Smooth muscle cell (in vitro differentiated cells): ENCODE results near the gene IFNG-AS1. TPM values are rescaled to one million over a fixed set of nuclear protein-coding genes. Genes with fewer than 3 reads are reported as not detected.

Experiments used
- DNase-seq: peaks from one replicate; lab custom pipeline; 2025; ENCODE audit not compliant: unreplicated experiment; lab: John Stamatoyannopoulos, UW
- H2AFZ ChIP-seq: fragments of 200-600 bp; sonication (generic); 2 replicates; pipeline ENCODE4 v1.6.0; 2016; ENCODE audit warnings: antibody characterized with exemption, low read depth, mild to moderate bottlenecking
- H3F3A ChIP-seq: fragments of 200-600 bp; sonication (generic); 2 replicates; pipeline ENCODE4 v1.6.0; 2017; ENCODE audit warnings: antibody characterized with exemption, low read depth
- H3K27ac ChIP-seq: fragments of 200-600 bp; sonication (generic); 2 replicates; pipeline ENCODE4 v1.5.1; 2016; ENCODE audit warnings: low read depth, mild to moderate bottlenecking
- H3K27me3 ChIP-seq: fragments of 200-600 bp; sonication (generic); 2 replicates; pipeline ENCODE4 v1.6.1; 2016; ENCODE audit warnings: low read depth, mild to moderate bottlenecking
- H3K36me3 ChIP-seq: fragments of 200-600 bp; sonication (generic); 2 replicates; pipeline ENCODE4 v1.5.1; 2016; ENCODE audit warnings: low read depth
- H3K4me1 ChIP-seq: fragments of 200-600 bp; sonication (generic); 2 replicates; pipeline ENCODE4 v1.5.1; 2016; ENCODE audit warnings: low read depth
- H3K4me2 ChIP-seq: fragments of 200-600 bp; sonication (generic); 2 replicates; pipeline ENCODE4 v1.6.0; 2016; ENCODE audit warnings: mild to moderate bottlenecking
- H3K4me3 ChIP-seq: fragments of 200-600 bp; sonication (generic); 2 replicates; pipeline ENCODE4 v1.5.1; 2016; ENCODE audit warnings: mild to moderate bottlenecking
- H3K79me2 ChIP-seq: fragments of 200-600 bp; sonication (generic); 2 replicates; pipeline ENCODE4 v1.6.0; 2016; ENCODE audit warnings: low read depth, mild to moderate bottlenecking
- H3K9ac ChIP-seq: fragments of 200-600 bp; sonication (generic); 2 replicates; pipeline ENCODE4 v1.6.0; 2016; ENCODE audit warnings: low read depth
- H3K9me3 ChIP-seq: fragments of 200-600 bp; sonication (generic); replicated peaks from 2 replicates; pipeline ENCODE4 v1.5.1; 2016; ENCODE audit warnings: low read depth
- H4K20me1 ChIP-seq: fragments of 200-600 bp; sonication (generic); 2 replicates; pipeline ENCODE4 v1.6.0; 2016; ENCODE audit warnings: low read depth
- CTCF ChIP-seq: fragments of 200-600 bp; sonication (generic); IDR thresholded peaks from 2 replicates; pipeline ENCODE4 v1.5.1; 2017; ENCODE audit warnings: borderline replicate concordance, mild to moderate bottlenecking, antibody characterized with exemption; ENCODE audit not compliant: insufficient read depth, poor library complexity, severe bottlenecking
- WGBS: methylation state at CpG from one replicate; pipeline ENCODE4 v1.1.7; 2016; ENCODE audit warnings: low lambda C conversion rate; 5-methylcytosine and 5-hydroxymethylcytosine counted together
- polyA plus RNA-seq: library from polyadenylated mRNA; unstranded; fragments of >200 nt; fragmentation: Nextera tagmentation; extraction: Ambion mirVana; gene quantifications from 2 replicates; pipeline ENCODE4 v1.2.1, GENCODE V29; 2016
- total RNA-seq: library from RNA; depleted of rRNA; stranded (reverse); fragments of >200 nt; gene quantifications from 2 replicates; pipeline ENCODE4 v1.2.3, GENCODE V29; 2014

Gene IFNG-AS1
- total and polyA plus RNA-seq, 2 experiments from 2014 or later: 0.11 to 0.76 TPM

DNA sequence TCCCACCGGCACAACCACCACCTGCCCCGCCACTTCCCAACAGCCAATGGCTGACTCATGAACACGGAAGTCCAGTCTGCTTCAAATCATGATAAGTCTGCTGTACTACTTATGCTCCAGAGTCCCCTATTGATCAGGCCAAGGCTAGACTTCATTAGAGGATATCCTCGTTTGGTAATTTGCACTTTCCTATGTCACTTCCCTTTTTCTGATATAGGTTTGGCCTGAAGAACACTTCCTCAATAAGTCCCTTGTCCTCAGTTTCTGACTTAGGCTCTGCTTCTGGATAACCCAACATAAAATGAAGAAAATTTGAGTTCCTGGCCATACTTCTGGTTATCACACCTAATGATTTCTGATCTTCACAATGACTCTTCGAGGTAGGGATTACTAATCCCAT, 45.3 kb downstream of the IFNG-AS1 start:
- Histone ChIP-seq H2AFZ (no peak overlapping the region), H3K4me1 (no peaks in the 10 kb centered on the region), H3K9me3 (no peaks in the 10 kb centered on the region), H3K4me2 (no peak overlapping the region), H3K79me2 (no peaks in the 10 kb centered on the region), H3K27me3 (no peaks in the 10 kb centered on the region), H3F3A (no peaks in the 10 kb centered on the region), H3K27ac (no peak overlapping the region), H3K9ac (no peak overlapping the region), H3K4me3 (no peak overlapping the region), H4K20me1 (no peaks in the 10 kb centered on the region), H3K36me3 (no peaks in the 10 kb centered on the region)
- TF ChIP-seq CTCF: no peak
- WGBS: 96% methylated on average over 5 of the region's 5 CpGs
- no peak for DNase-seq

GRCh38 chr12:68036642-68037041, 47.4 kb downstream of the IFNG-AS1 start:
- Histone ChIP-seq H3K4me3 (no peak overlapping the region), H3K9me3 (no peaks in the 10 kb centered on the region), H4K20me1 (no peaks in the 10 kb centered on the region), H2AFZ (no peak overlapping the region), H3F3A (no peaks in the 10 kb centered on the region), H3K27ac (no peak overlapping the region), H3K4me2 (no peak overlapping the region), H3K36me3 (no peaks in the 10 kb centered on the region), H3K79me2 (no peaks in the 10 kb centered on the region), H3K9ac (no peak overlapping the region), H3K27me3 (no peaks in the 10 kb centered on the region), H3K4me1 (no peaks in the 10 kb centered on the region)
- no peak for TF ChIP-seq CTCF
- no peak for DNase-seq
- 96% methylated on average over 7 of the region's 7 CpGs for WGBS

DNA sequence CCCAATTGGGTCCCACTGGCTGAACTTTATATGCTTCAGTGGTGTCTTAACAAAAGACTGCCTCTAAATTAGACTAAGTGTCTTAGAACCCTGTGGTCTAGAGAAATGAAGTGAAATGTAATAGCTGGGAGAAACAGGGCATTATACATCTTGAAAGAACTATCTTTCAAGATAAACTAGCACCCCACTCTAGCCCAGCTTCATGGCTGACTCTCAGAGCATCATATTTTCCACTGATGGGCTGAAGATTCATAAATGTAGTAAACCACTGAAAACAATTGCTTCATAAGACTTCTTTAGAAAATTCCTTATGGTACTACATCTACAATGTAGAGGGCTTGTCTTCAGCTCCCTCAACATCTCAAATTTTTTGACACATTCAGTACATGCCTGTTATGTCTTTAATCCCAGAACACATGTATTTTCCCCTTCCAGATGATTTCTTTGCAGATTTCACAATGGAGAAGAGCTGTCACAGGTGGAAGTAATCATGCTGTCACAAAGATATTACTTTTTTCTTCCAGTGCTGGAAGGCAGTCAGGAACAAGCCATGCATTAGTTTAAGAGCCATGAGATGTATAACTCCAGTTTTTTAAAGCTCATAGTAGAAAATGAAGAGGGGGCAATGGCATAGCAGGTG, 48.5 kb downstream of the IFNG-AS1 start:
- H3K9me3 ChIP-seq: no peaks in the 10 kb centered on the region
- H3K27ac ChIP-seq: no peak overlapping the region
- no peak overlapping the region for H3K4me3 ChIP-seq
- DNase-seq: no peak
- H3K4me2 ChIP-seq: no peak overlapping the region
- no peaks in the 10 kb centered on the region for H3K36me3 ChIP-seq
- no peaks in the 10 kb centered on the region for H4K20me1 ChIP-seq
- H2AFZ ChIP-seq: no peak overlapping the region
- H3K9ac ChIP-seq: no peak overlapping the region
- no peak for TF ChIP-seq CTCF
- H3K79me2 ChIP-seq: no peaks in the 10 kb centered on the region
- no peaks in the 10 kb centered on the region for H3K27me3 ChIP-seq
- H3F3A ChIP-seq: no peaks in the 10 kb centered on the region
- no peaks in the 10 kb centered on the region for H3K4me1 ChIP-seq

GRCh38 chr12:68038650-68039049, 49.4 kb downstream of the IFNG-AS1 start:
- Histone ChIP-seq H3K4me1 (no peaks in the 10 kb centered on the region), H3K9ac (no peak overlapping the region), H3K4me3 (no peak overlapping the region), H3K4me2 (no peak overlapping the region), H4K20me1 (no peaks in the 10 kb centered on the region), H3K79me2 (no peaks in the 10 kb centered on the region), H3K27ac (no peak overlapping the region), H2AFZ (no peak overlapping the region), H3K36me3 (no peaks in the 10 kb centered on the region), H3K27me3 (no peaks in the 10 kb centered on the region), H3K9me3 (no peaks in the 10 kb centered on the region), H3F3A (no peaks in the 10 kb centered on the region)
- 81% methylated on average over 3 of the region's 3 CpGs for WGBS
- DNase-seq: no peak
- TF ChIP-seq CTCF: no peak
